Measurements from ENCODE around the gene TMEM138.

TMEM138 gene

DNA sequence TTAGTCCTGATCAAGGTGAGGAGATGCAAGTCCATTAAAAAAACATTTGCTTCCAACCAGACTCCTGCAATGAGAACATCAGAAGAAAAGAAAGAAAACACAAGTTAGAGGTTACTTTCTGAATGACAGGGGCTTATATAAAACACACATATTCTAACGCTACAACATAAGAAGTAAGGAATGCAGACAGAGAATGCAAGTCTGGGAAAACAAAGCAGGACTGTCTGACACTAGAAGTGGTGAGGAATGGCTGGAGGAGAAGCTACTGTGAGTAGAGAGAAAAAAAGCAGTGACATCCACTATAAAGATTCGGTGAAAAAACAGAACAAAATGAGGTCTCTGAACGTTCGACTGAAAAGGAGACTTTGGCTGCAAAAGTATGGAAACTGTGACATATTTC, 42.5 kb downstream of the TMEM138 start:
- ChIA-PET CTCF (no interaction called here), POLR2A (ENCODE audit: low non-redundant PET) (no interaction called here)
- H3K27ac ChIP-seq = no peak overlapping the region
- no peak for DNase-seq (ENCODE audit: low spot score)
- TF ChIP-seq CTCF (conservative IDR thresholded peaks at IDR 0.05; ENCODE audit: low read depth) = no peak

GRCh38 chr11:61406067-61406466, 43.9 kb downstream of the TMEM138 start:
- CTCF ChIA-PET = no interaction called here
- no peak for TF ChIP-seq CTCF (conservative IDR thresholded peaks at IDR 0.05; ENCODE audit: low read depth)
- POLR2A ChIA-PET (ENCODE audit: low non-redundant PET) = no interaction called here
- DNase-seq (ENCODE audit: low spot score) = no peak
- no peak overlapping the region for H3K27ac ChIP-seq

DNA sequence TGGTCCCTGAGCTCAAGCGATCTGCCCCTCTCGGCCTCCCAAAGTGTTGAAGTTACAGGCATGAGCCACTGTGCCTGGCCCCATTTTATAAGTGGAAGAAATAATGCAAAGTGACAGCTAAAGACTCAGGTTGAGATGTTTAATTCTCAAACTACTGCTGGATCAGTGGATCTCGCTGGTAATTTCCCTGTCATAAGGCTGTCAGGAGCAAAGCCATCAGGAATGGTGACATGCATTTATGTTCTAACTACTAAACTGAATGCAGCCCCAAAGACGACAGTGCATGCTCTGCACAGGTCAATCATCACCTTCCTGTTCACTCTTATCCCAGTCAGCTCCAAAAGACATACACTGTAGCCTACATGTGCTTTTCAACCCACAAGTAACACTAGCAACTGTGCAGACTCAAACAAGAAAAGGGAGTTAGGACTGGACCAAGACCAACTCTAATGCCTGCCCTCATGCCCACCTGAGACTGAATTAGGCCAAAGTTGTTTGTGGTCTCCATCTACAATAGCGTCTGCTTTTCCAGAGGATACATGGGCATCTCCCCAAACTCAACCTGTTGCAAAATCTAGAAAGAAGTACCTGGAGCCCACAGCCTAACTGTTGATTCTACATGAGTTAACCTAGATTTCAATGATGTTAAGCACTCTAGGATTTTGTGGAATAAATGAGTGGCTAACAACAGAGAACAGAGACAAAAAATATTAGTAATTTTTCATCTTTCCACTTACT, 45.0 kb downstream of the TMEM138 start:
- ChIA-PET CTCF (interaction anchor here (0.6 to 1.0 kb wide), 2 partner anchors 19 to 21 kb away, joined by 4 to 5 read pairs; no protein-coding TSS in a partner anchor), POLR2A (ENCODE audit: low non-redundant PET) (no interaction called here)
- no peak for TF ChIP-seq CTCF (conservative IDR thresholded peaks at IDR 0.05; ENCODE audit: low read depth)
- H3K27ac ChIP-seq = no peak overlapping the region
- no peak for DNase-seq (ENCODE audit: low spot score)

- no peak for TF ChIP-seq CTCF (conservative IDR thresholded peaks at IDR 0.05; ENCODE audit: low read depth)
- no peak overlapping the region for H3K27ac ChIP-seq
- ChIA-PET CTCF (no interaction called here), POLR2A (ENCODE audit: low non-redundant PET) (no interaction called here)
- DNase-seq (ENCODE audit: low spot score) = no peak
Observed at GRCh38 chr11:61411589-61411988, 49.4 kb downstream of the TMEM138 start.

DNA sequence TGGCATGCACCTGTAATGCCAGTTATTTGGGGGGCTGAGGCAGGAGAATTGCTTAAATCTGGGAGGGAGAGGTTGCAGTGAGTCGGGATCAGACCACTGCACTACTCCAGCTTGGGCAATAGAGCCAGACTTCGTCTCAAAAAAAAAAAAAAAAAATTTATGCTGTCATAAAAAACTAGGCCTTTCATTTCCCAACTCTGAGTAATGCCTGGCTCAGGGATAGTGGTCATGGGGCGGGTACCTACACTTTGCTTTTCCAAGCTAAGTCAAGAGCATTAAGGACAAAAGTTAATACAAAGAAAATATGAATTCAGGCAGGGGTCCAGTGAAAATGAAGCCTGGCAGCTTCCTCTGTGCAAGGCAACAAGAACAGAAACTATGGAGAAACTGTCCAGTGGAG, 51.3 kb downstream of the TMEM138 start:
- DNase-seq (ENCODE audit: low spot score) = no peak
- POLR2A ChIA-PET (ENCODE audit: low non-redundant PET) = interaction anchor here (0.7 kb wide), 1 partner anchor 13 kb away, joined by 9 read pairs; no protein-coding TSS in a partner anchor
- no peak for TF ChIP-seq CTCF (conservative IDR thresholded peaks at IDR 0.05; ENCODE audit: low read depth)
- H3K27ac ChIP-seq = no peak overlapping the region
- CTCF ChIA-PET = no interaction called here

DNA sequence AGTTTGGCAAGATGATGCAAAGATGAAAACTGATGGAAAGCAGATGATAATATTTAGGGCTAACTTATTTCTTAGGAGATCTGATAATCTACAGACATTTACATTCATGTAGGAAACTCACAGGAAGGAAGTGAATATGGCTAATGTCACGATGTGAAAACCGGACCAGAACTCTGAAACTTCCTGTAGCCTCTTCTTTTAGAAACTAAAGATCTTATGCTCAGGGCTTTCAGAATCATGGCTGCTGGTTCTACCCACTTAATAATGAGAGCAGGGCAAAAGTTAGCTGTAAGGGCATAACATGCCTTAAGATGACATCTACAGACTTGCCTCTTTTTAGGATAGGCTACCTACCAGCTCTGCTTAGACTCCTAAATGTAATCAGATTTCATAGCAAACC, 52.4 kb downstream of the TMEM138 start:
- H3K27ac ChIP-seq = no peak overlapping the region
- no peak for TF ChIP-seq CTCF (conservative IDR thresholded peaks at IDR 0.05; ENCODE audit: low read depth)
- POLR2A ChIA-PET (ENCODE audit: low non-redundant PET) = no interaction called here
- DNase-seq (ENCODE audit: low spot score) = no peak
- CTCF ChIA-PET = interaction anchor here (0.6 kb wide), 1 partner anchor 21 kb away, joined by 5 read pairs; no protein-coding TSS in a partner anchor

Measured in RWPE1 (cell line).